Naive thymus-derived CD4-positive, alpha-beta T cell (primary cell): ENCODE measurements around the gene TIMD4. TPM values are rescaled to one million over a fixed set of nuclear protein-coding genes. Genes with fewer than 3 reads are reported as not detected.

Source experiments
- ATAC-seq: fragments of 150-1000 bp; cut with Tn5 transposase; 2 replicates; pipeline ENCODE4 v1.10.0; 2021; ENCODE audit warnings: mild to moderate bottlenecking, moderate library complexity
- CTCF ChIA-PET: fragments of 350-600 bp; sonication (Branson Sonifier 250); formaldehyde crosslinking; loops from one replicate; lab custom pipeline; 2021; ENCODE audit warnings: antibody characterized with exemption; lab: Charles Lee
- POLR2A ChIA-PET: fragments of 350-600 bp; sonication (Branson Sonifier 250); formaldehyde crosslinking; loops from one replicate; lab custom pipeline; 2021; ENCODE audit warnings: antibody characterized with exemption, inconsistent platforms; lab: Charles Lee
- DNase-seq, 9 donors: peaks; one replicate each; pipeline versions ENCODE4 v3.0.0 to v3.0.0-alpha.2; 2020 to 2022; ENCODE audit warnings: mixed read lengths in 1 of 9
- H3K27ac ChIP-seq: one replicate; pipeline ENCODE4 v1.7.0; 2013; ENCODE audit warnings: mild to moderate bottlenecking, low read depth, low read length, moderate library complexity
- H3K27me3 ChIP-seq, 2 donors: one replicate each; pipeline ENCODE4 v1.7.0; 2013; ENCODE audit warnings: low read length in 2 of 2, mild to moderate bottlenecking in 2 of 2, moderate library complexity in 2 of 2; ENCODE audit not compliant: control insufficient read depth in 2 of 2, insufficient read depth in 2 of 2
- H3K36me3 ChIP-seq, 3 experiments: 1 replicate in 2 of 3; 2 replicates in 1 of 3; pipeline ENCODE4 v1.7.0; 2013; ENCODE audit warnings: low read length in 3 of 3, mild to moderate bottlenecking in 3 of 3, moderate library complexity in 1 of 3; ENCODE audit not compliant: insufficient read depth in 3 of 3, control insufficient read depth in 2 of 3
- H3K4me1 ChIP-seq, 2 donors: one replicate each; pipeline ENCODE4 v1.7.0; 2013; ENCODE audit warnings: low read length in 2 of 2, mild to moderate bottlenecking in 2 of 2, moderate library complexity in 1 of 2; ENCODE audit not compliant: control insufficient read depth in 2 of 2, insufficient read depth in 2 of 2
- H3K4me3 ChIP-seq: 2 replicates; pipeline ENCODE4 v1.7.0; 2013; ENCODE audit warnings: mild to moderate bottlenecking, low read length
- H3K9me3 ChIP-seq, 3 experiments: 1 replicate in 2 of 3; 2 replicates in 1 of 3; pipeline ENCODE4 v1.7.0; 2013; ENCODE audit warnings: low read length in 3 of 3; ENCODE audit not compliant: control insufficient read depth in 2 of 3
- H3K27ac Mint-ChIP-seq, 9 donors: one replicate each; pipeline ENCODE4 v1.8.0; 2020 to 2022; ENCODE audit warnings: mixed read lengths in 9 of 9, mild to moderate bottlenecking in 8 of 9, moderate library complexity in 5 of 9, inconsistent platforms in 2 of 9
- H3K27me3 Mint-ChIP-seq, 5 donors: one replicate each; pipeline ENCODE4 v1.8.0; 2021 to 2022; ENCODE audit warnings: mixed read lengths in 5 of 5, mild to moderate bottlenecking in 1 of 5
- H3K36me3 Mint-ChIP-seq, 5 donors: one replicate each; pipeline ENCODE4 v1.8.0; 2020 to 2022; ENCODE audit warnings: mixed read lengths in 5 of 5, mild to moderate bottlenecking in 3 of 5, inconsistent platforms in 1 of 5
- H3K4me1 Mint-ChIP-seq, 7 donors: one replicate each; pipeline ENCODE4 v1.8.0; 2020 to 2022; ENCODE audit warnings: mixed read lengths in 7 of 7, mild to moderate bottlenecking in 3 of 7, inconsistent platforms in 1 of 7
- H3K4me3 Mint-ChIP-seq, 10 donors: one replicate each; pipeline ENCODE4 v1.8.0; 2020 to 2022; ENCODE audit warnings: mild to moderate bottlenecking in 10 of 10, mixed read lengths in 10 of 10, moderate library complexity in 6 of 10, inconsistent platforms in 2 of 10
- H3K9me3 Mint-ChIP-seq, 11 donors: one replicate each; pipeline ENCODE4 v1.8.0; 2020 to 2022; ENCODE audit warnings: mixed read lengths in 11 of 11, mild to moderate bottlenecking in 4 of 11, inconsistent platforms in 1 of 11, moderate library complexity in 1 of 11
- intact Hi-C, 2 donors: fragments of 100-400 bp; cut with micrococcal nuclease; formaldehyde crosslinking; loops; one replicate each; pipeline ENCODE4 v1.15.1; 2023
- polyA plus RNA-seq, 2 donors: library from polyadenylated mRNA; unstranded; fragments of 300-500 nt; fragmentation: Illumina TruSeq; gene quantifications; one replicate each; pipeline ENCODE4 v1.2.3, GENCODE V29; 2021
- total RNA-seq, 6 experiments: library from RNA in 5 of 6; stranded (reverse) in 5 of 6; gene quantifications; 1 replicate in 5 of 6; 2 replicates in 1 of 6; pipeline ENCODE4 v1.2.3 and lab custom pipeline; 2021 to 2026

The TIMD4 gene
- total and polyA plus RNA-seq, 7 experiments from 2014 or later = 1.6 to 31.1 (median 8.5) TPM

DNA sequence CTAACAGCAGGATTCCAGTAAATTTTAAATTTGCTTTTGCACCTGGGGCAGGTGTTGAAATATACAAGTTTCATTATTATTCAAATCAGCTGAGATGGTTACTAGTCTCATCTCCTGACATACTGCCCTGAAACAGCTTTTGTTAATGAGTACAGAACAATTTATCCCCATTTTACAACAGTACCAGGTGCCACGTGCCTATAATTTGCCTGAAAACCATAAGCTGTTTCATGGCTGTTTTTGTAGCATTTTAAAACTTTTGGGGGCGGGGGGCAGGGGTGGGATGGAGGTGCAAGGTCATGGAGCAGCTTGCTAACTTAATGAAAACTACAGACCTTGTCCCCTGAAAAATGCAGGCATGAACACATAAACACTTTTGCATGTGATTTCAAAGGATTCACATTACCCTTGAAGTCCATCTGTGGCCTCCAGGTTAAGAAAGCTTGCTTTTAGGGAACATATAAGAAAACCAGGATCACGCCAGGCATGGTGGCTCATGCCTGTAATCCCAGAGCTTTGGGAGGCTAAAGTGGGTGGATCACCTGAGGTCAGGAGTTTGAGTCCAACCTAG lies 42.1 kb downstream of the TIMD4 start:
- CTCF ChIA-PET = interaction anchor here (0.6 to 1.2 kb wide), 4 partner anchors 13 to 358 kb away, joined by 3 to 4 read pairs (median 3); no protein-coding TSS in a partner anchor
- peak overlapping the region in 1 of 10 donors; percentile 79 for H3K4me3 Mint-ChIP-seq

DNA sequence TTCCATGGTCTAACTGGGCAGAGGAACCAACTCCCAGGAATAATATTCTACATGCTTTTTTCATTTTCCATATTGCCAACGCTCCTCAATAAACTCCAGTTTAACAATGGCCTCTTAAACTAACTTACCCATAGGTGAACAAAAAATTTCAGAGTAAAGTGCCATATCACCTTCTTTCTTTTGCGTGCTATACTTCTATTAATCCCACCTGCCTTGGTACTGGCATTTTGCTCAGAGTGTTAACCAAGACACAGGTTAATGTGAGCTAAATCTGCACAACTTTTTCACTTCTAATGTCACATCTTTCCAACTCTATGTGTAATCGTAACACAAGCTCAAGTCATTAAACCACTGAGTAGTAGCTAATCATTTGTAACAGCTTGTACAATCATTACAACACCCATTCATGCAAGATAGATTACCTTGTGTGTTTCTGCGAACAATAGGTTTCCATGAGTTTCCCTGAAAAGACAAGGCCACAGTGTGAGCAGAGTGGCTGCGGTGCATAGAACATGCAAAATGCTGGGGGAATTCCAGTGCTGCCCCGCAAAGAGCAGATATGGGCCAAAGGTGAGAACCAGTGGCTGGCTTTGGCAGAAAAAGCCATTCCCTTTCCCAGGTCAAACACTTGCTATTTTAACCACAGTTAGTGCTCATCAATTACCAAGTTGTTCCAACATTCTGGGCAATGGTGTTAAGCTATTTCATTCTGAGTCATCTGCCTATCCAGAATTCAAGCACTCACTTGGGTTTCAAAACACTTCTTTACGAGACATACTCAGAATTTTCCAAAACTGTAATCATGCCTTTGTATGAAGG lies 42.8 kb downstream of the TIMD4 start:
- DNase-seq = peak in 1 of 9 donors; percentile 76

More for the DNA sequence above, 42.1 kb downstream of the TIMD4 start:
- peaks cover 7 to 78% (median 66%) of the 10 kb centered on the region in 7 donors for H3K4me1 Mint-ChIP-seq
- peaks cover 0 to 5% (median 1%) of the 10 kb centered on the region in 11 donors for H3K9me3 Mint-ChIP-seq
- peaks cover 0 to 48% (median 16%) of the 10 kb centered on the region in 5 donors for H3K36me3 Mint-ChIP-seq
- no peaks in the 10 kb centered on the region for H3K27me3 Mint-ChIP-seq
- intact Hi-C loops = loop anchor here in 1 of 2 donors (1.0 to 10.0 kb wide), 8 partner anchors 8 to 1976 kb away; partner anchors contain the start of genes HAVCR2, MED7 and MRPL22
- Histone ChIP-seq H3K27me3 (no peaks in the 10 kb centered on the region), H3K27ac (no peak overlapping the region), H3K9me3 (no peaks in the 10 kb centered on the region), H3K36me3 (no peaks in the 10 kb centered on the region), H3K4me3 (no peak overlapping the region), H3K4me1 (peaks cover 9 to 10% of the 10 kb centered on the region in 2 donors)
- POLR2A ChIA-PET = interaction anchor here (0.7 to 1.4 kb wide), 4 partner anchors 8 to 222 kb away, joined by 3 to 7 read pairs (median 3); partner anchors contain the start of gene MED7
- ATAC-seq (no peak), DNase-seq (no peak)
- H3K27ac Mint-ChIP-seq = peak overlapping the region in 3 of 9 donors; percentile 71 to 94 (median 90)

GRCh38 chr5:156918311-156918845 lies 44.6 kb downstream of the TIMD4 start:
- intact Hi-C loops = loop anchor here in 1 of 2 donors (10.0 kb wide), 1 partner anchor 386 kb away; no protein-coding TSS in a partner anchor
- POLR2A ChIA-PET = interaction anchor here (0.9 to 1.4 kb wide), 3 partner anchors 9 to 214 kb away, joined by 3 to 5 read pairs (median 3); no protein-coding TSS in a partner anchor
- Mint-ChIP-seq H3K4me1 (peaks cover 22 to 83% (median 75%) of the 10 kb centered on the region in 7 donors), H3K4me3 (peak overlapping the region in 1 of 10 donors; percentile 13), H3K27me3 (no peaks in the 10 kb centered on the region), H3K36me3 (peaks cover 0 to 61% (median 20%) of the 10 kb centered on the region in 5 donors), H3K27ac (peak overlapping the region in 6 of 9 donors; percentile 3 to 90 (median 71)), H3K9me3 (peaks cover 1 to 14% (median 7%) of the 10 kb centered on the region in 11 donors)
- CTCF ChIA-PET = interaction anchor here (1.3 kb wide), 1 partner anchor 24 kb away, joined by 4 read pairs; no protein-coding TSS in a partner anchor
- no peaks in the 10 kb centered on the region for H3K9me3 ChIP-seq
- no peak for ATAC-seq
- H3K4me3 ChIP-seq = no peak overlapping the region
- H3K4me1 ChIP-seq = peaks cover 21 to 27% of the 10 kb centered on the region in 2 donors
- H3K36me3 ChIP-seq = no peaks in the 10 kb centered on the region
- no peak for DNase-seq
- H3K27me3 ChIP-seq = no peaks in the 10 kb centered on the region
- no peak overlapping the region for H3K27ac ChIP-seq

More for the DNA sequence above, 42.8 kb downstream of the TIMD4 start:
- intact Hi-C loops = loop anchor here in 1 of 2 donors (1.0 to 10.0 kb wide), 8 partner anchors 9 to 1975 kb away; partner anchors contain the start of genes HAVCR2, MED7 and MRPL22
- Histone ChIP-seq H3K27me3 (no peaks in the 10 kb centered on the region), H3K27ac (no peak overlapping the region), H3K36me3 (no peaks in the 10 kb centered on the region), H3K4me1 (peaks cover 9 to 10% of the 10 kb centered on the region in 2 donors), H3K9me3 (no peaks in the 10 kb centered on the region), H3K4me3 (no peak overlapping the region)
- Mint-ChIP-seq H3K9me3 (peaks cover 0 to 5% (median 1%) of the 10 kb centered on the region in 11 donors), H3K27ac (peak overlapping the region in 7 of 9 donors; percentile 18 to 94 (median 52)), H3K36me3 (peaks cover 0 to 49% (median 16%) of the 10 kb centered on the region in 5 donors), H3K4me3 (peak overlapping the region in 1 of 10 donors; percentile 79), H3K27me3 (no peaks in the 10 kb centered on the region), H3K4me1 (peaks cover 12 to 78% (median 67%) of the 10 kb centered on the region in 7 donors)
- ATAC-seq = peak; percentile 46
- CTCF ChIA-PET = interaction anchor here (0.6 to 1.3 kb wide), 5 partner anchors 9 to 131 kb away, joined by 3 to 4 read pairs (median 3); no protein-coding TSS in a partner anchor
- POLR2A ChIA-PET = interaction anchor here (0.8 to 1.4 kb wide), 3 partner anchors 9 to 222 kb away, joined by 3 to 7 read pairs (median 3); partner anchors contain the start of gene MED7

DNA sequence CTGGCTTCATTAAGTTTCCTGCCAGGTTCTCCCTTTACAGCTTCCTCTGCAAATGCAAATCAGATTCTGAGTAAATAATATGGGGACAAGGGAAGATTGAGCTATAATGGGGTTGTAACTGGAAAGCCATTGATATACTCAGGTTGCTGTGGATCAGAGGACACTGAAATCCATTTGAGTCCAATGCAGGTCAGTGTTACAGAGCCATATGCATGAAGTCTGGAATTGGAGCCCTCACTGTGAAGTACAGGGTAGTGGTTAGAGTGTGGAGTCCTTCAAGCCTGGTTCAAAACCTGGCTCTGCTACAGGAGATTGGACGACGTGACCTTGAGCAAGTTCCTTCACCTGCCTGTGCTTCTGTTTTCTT lies 48.7 kb downstream of the TIMD4 start:
- no peaks in the 10 kb centered on the region for H3K27me3 Mint-ChIP-seq
- ChIA-PET CTCF (interaction anchor here (0.6 to 1.6 kb wide), 6 partner anchors 10 to 132 kb away, joined by 3 to 9 read pairs (median 4); no protein-coding TSS in a partner anchor), POLR2A (interaction anchor here (0.7 to 4.6 kb wide), 7 partner anchors 8 to 344 kb away, joined by 3 to 53 read pairs (median 4); partner anchors contain the start of genes HAVCR2 and MED7)
- H3K4me3 Mint-ChIP-seq = peak overlapping the region; percentile 71 to 93 (median 82)
- Histone ChIP-seq H3K27me3 (no peaks in the 10 kb centered on the region), H3K4me3 (peak overlapping the region; percentile 24), H3K4me1 (peaks cover 24 to 28% of the 10 kb centered on the region in 2 donors), H3K27ac (peak overlapping the region; percentile 65), H3K36me3 (no peaks in the 10 kb centered on the region), H3K9me3 (peaks cover 0 to 7% (median 0%) of the 10 kb centered on the region in 3 experiments)
- no peak for ATAC-seq
- peaks cover 3 to 25% (median 10%) of the 10 kb centered on the region in 11 donors for H3K9me3 Mint-ChIP-seq
- DNase-seq = no peak
- H3K36me3 Mint-ChIP-seq = peaks cover 0 to 82% (median 20%) of the 10 kb centered on the region in 5 donors
- H3K27ac Mint-ChIP-seq = peak overlapping the region; percentile 91 to 100 (median 97)
- intact Hi-C loops = loop anchor here (1.0 to 10.0 kb wide), 4 partner anchors 8 to 390 kb away; no protein-coding TSS in a partner anchor
- H3K4me1 Mint-ChIP-seq = peaks cover 35 to 81% (median 68%) of the 10 kb centered on the region in 7 donors

GRCh38 chr5:156913719-156914370 lies 49.2 kb downstream of the TIMD4 start:
- Histone ChIP-seq H3K36me3 (no peaks in the 10 kb centered on the region), H3K4me1 (peaks cover 24 to 28% of the 10 kb centered on the region in 2 donors), H3K9me3 (peaks cover 0 to 7% (median 0%) of the 10 kb centered on the region in 3 experiments), H3K27me3 (no peaks in the 10 kb centered on the region), H3K27ac (peak overlapping the region; percentile 65), H3K4me3 (peak overlapping the region; percentile 24)
- Mint-ChIP-seq H3K27ac (peak overlapping the region; percentile 91 to 100 (median 97)), H3K4me1 (peaks cover 35 to 81% (median 68%) of the 10 kb centered on the region in 7 donors), H3K36me3 (peaks cover 0 to 79% (median 18%) of the 10 kb centered on the region in 5 donors), H3K4me3 (peak overlapping the region; percentile 71 to 93 (median 82)), H3K9me3 (peaks cover 3 to 26% (median 10%) of the 10 kb centered on the region in 11 donors), H3K27me3 (no peaks in the 10 kb centered on the region)
- ChIA-PET CTCF (interaction anchor here (0.6 to 1.6 kb wide), 5 partner anchors 10 to 132 kb away, joined by 3 to 9 read pairs (median 4); no protein-coding TSS in a partner anchor), POLR2A (interaction anchor here (0.8 to 4.6 kb wide), 6 partner anchors 8 to 345 kb away, joined by 3 to 53 read pairs (median 6); partner anchors contain the start of genes HAVCR2 and MED7)
- intact Hi-C loops = loop anchor here (1.0 to 10.0 kb wide), 5 partner anchors 8 to 391 kb away; no protein-coding TSS in a partner anchor
- peak in 6 of 9 donors; percentile 32 to 60 (median 54) for DNase-seq
- ATAC-seq = peak; percentile 85
